ENCODE data around the gene MAP3K5.

GRCh38 chr6:136840276-136841001, 48.2 kb upstream of the MAP3K5 start:
- no peak for TF ChIP-seq CTCF (IDR thresholded peaks at IDR 0.05; ENCODE audit: insufficient read depth, low read length, poor library complexity, severe bottlenecking)
- TF ChIP-seq EZH2phosphoT487 (conservative IDR thresholded peaks at IDR 0.05; ENCODE audit: low read length): no peak
